ENCODE results near the gene TBX4.
A peak's percentile ranks its signal among the peaks of the same experiment; 100 is the strongest.
"Not testable (repeated sequence)": the region's sequence is repeated elsewhere in the genome, so short reads cannot be mapped to it uniquely, and the experiment has no call there.

TBX4 gene

DNA sequence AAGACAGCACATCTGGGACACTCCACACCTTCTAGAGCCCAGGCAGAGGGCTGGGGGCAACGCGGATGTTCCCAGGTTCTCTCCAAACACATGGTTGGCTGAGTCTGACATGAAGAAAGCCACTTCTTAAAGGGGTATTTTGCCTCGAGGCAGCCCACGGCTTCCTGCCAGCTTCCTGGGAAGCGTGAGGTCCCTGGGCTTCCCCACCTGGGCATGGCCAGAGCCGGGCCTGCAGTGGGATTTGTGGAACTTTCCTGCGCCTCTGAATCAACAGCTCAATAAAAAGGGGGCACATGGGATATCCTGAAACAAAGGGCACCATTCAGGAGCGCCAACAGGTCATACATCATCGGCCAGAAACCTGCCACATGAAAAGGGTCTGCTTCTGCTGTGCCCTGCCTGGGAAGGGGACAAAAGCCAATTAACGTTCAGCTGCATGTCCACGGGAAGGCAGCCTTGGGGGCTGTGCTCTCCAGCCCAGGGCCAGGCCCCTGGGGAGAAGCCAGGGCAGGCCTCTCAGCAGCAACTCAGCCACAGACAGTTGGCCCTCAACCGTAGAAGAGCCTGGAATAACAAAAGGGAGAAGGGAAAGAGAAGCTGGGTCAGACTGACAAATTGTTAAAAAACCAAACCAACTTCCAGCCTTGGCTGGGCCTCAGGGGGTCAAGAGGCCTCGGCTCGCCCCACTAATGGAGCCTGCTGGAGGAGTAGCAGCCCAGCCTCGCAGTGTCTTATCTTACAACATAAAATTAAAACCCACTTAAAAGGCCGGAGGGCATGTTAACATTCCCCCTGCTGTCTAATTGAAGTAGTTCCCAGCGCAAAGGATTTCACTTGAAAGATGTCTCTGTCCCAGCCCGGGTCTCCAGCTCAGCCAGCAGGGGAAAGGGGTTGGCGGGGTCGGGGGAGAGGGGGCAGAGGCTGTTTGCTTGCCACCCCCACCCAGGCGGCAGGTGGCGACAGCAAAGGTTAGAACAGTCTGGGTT, 34.2 kb downstream of the TBX4 start:
- DNase-seq, result peak; percentile 45

DNA sequence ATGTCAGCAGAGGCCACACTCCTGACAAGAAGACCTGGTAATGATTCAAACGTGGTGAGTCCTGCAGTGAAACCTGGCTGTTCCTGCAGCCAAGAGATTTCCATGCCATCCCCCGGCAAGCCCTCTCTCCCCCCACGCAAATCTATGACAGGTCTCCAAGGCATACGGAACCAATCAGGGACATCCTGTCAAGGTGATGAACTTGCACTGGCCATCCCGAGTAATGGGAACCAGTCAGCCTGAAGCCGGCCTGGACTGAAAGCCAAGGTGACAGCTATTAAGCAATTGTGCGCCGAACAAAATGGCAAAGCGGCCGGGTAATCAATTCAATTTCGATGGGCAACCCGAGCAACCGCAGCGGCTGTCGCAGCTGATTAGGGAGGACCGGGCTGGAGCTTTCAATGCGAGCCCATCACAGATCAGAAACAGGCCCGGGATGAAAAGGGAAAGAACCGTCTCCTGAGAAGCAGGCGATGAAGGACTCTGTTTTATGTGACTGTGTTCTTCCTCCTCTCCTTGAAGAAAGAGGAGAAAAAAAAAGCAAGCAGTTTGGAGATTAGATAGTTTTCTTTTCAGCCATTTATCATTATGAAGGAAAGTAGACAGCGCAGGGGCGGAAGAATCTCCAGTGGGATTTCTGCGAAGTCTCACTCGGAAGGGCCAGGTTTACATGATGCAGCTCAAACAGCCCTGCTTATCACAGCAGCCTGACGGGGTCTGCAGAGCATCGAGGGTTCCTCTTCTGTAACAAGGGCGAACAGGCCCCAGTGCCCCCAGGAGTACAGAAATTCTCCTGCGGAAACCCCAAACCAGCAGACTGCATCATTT, 35.2 kb downstream of the TBX4 start:
- no peak for DNase-seq

DNA sequence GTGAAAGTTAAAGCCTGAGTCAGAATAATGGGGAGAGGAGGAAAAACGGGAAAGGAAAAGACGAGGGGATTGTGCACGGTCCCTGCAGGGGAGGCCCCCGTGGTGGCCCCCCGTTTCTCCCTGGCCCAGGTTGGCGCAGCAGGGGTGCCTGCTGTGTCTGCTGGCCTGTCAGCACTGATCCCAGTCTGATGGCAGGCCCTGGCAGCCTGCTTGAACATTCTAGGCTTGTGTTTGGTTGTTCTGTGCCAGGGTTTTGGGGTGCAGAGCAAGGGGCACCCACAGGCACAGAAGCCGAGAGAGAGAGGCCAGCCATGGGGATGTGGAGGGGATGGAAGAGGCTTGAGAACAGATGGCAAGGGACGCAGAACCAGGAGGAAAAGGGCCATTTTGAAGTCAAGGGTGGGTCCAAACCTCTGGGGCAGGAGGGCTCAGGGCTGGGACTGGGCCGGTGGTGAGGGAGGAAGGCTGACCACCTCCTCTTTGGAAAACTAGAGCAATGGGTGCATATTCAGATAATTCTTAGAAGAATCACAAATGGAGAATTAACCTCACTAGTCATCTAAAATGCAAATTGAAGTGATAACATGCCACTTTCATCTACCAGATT, 35.9 kb downstream of the TBX4 start:
- DNase-seq, result no peak

DNA sequence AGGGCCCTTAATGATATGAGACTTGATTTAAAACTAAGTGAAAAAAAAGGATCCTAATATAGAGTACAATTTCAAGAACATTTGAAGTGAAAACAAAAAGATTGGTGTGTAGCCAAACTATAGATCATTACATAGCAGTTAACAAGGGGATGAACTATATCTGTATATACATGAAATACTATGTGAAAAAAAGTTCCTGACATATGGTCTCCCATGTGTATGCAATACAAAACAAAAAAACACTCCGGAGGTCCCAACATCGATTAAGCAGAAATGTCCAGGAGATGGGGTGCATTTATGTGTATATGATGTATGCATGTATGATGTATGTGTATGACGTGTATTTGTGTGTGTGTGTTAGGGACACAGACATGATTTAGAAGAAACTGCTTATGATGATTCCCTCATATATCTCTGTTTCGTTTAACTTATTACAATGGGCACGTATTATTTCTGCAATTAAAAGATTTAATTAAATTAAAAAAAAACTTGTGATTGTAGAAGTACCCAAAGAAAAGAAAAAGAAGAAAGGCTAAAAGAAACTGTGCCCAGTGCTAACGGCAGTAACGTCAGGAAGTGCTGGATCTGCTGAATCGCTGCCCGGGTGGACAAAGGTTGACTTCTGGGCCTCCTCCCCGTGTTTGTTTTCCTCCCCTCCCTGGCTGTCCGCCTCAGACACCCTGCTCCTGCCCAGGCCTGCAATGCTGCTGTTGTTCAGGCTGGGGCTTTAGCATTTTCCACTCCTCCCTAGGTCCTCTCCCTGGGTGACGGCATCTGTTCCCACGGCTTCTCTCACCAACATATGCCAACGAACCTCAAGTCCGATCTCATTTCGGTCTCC, 36.9 kb downstream of the TBX4 start:
- DNase-seq, result no peak

DNA sequence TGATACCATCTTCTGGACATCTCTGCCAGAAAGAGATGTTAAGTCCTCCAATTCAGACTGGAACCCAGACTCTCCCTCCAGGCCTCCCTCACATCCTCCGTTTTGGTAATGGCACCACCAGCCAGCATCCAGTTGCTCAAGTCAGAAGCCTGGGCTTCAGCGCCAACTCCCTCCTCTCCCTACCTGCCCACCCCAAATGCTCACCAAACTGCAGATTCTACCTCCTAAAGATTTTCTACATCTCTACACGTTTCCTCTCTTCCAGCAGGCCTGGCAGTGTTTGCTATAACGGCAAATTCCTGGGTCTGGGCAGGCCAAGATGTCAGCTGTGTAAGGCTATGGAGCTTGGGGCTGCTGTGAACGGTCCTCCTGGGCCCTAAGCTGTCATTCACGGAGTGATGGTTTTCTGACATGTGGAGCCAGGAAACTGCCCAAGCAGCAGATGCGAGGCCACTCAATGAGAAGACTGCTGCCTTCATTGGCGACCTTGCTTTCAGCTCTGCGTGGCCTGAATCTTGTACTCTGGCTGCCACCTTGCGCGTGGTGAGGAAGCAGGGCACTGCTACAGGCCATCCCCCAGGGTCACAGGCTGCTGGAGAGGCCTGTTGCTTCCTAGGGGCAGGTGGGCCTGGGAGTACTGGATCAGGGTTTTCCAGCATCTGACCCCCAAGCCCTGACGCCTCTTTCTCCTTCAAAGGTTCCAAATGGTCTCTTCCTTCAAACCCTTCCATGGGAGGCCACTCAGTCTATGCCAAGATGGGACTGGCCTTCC, 37.7 kb downstream of the TBX4 start:
- no peak for DNase-seq

DNA sequence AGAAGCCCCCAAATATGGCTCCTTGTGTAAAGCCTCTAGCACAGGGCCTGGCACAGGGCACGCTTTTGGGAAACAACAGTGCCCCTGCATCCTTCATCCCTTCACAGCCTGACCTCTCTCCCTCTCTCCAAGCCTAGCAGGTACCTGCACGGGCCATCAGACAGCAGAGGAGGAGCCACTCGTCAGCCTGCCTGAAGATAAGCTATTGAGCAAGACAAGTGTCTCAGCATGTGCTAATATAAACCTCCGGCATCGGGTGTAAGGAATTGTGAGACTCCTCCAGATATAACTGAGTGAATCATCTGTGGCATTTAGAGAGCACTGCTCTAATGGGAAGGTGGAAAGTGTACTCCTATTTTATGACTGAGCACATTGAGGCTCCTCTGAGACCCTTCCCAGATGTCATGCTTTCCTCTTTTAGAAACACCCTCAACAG, 38.3 kb downstream of the TBX4 start:
- DNase-seq, result no peak

DNA sequence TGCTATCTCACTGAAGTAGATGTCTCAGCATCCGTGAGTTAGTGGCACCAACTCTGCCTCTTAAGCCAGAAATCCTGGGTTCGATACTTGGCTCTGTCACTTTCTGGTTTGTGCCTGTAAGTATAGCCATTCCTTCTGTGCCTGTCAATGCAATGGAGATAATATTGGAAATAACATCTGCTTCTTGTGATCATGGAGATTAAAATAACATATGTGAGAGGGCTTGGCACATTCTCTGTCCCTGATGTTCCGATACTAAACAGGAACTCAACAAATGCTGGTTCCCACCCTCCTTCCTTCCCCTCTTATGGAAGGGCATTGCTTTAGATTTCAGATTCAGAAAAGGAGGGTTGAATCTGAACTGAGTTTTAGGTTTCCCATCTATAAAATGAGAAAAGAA, 39.8 kb downstream of the TBX4 start:
- DNase-seq, result no peak

DNA sequence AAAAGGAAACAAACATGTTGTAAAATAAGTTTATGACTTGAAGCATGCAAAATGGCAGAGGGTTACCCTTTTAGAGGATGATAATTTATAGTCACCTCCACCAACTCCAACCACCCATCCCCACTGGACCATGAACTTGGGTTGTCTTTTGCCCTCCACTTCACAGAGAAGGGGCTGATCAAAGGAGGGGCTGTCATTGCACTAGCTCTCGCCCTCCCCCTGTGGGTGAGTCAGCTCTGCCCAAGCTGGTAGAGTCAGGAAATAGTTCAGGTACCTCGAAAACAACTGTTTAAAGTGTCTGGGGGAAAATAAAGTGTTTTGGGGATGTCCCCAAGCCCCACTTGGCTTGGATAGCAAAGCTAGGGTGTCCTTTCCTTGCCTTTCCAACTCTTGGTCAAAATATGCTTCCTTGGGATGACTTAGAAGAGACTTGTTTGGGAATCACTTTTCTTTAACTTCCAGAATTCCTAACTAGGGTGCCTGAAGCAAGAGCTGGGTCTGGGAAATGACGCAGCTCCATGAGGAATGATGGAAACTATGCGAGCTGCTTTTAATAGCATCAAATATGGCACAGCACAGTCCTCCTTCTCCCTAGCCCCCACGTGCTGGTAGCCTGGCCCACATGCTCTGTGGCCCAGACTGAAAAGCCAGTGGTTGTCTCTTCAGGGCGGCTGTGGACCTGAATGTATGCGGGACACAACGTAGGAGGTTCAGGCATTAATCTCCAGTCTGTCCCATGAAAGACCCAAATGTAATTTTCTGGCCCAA, 40.7 kb downstream of the TBX4 start:
- peak; percentile 37 for DNase-seq

DNA sequence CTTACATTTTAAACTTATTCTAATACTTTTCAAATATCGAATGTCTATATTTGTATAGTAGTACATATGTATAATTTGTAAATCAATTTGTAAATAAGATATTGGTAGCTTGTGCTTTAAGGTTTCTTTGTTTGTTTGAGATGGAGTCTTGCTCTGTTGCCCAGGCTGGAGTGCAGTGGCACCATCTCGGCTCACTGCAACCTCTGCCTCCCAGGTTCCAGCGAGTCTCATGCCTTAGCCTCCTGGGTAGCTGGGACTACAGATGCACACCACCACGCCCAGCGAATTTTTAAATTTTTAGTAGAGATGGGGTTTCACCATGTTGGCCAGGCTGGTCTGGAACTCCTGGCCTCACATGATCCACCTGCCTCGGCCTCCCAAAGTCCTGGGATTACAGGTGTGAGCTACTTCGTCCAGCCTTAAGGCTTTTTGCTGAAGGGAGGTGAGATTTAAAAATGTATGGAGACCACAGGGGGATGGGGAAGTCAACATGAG, 41.7 kb downstream of the TBX4 start:
- not testable (repeated sequence) for DNase-seq

DNA sequence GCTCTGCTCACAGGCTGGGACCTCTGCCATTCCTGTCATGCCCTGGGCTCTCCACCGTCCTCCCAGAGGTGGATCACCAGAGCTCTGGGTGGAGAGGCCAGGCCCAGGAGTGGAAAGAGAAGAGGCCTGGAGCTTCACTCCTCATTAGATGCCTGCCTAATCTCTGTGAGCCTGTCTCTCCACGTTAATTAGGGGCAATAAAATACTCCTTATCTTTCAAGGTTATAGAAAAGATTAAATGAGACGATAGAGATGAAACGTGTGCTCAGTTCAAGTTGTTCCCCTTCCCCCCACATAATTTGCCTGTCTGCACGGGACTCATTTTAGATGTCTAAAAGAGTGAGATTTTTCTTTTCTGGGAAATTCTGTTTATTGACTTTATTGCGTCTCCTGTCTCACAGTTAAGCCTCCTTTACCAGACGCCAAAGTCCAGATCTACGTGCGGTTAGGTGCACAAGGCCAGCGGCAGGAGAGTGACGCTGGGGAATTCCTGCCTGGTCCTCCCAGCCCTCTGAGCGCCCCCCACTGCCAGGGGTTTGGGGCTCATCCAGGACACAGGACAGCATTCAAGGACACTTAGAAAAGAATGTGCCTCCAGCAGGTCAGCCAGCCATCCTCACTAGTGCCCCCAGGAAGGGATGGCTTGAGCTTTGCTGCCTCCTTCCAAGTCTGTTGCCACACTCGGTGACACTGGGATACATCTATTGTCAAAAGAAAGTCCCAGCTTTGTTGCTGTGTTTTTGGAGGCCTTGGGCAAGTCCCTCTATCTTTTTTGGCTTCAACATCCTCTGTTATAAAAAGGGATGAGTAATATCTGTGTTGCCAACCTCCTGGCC, 42.3 kb downstream of the TBX4 start:
- no peak for DNase-seq

DNA sequence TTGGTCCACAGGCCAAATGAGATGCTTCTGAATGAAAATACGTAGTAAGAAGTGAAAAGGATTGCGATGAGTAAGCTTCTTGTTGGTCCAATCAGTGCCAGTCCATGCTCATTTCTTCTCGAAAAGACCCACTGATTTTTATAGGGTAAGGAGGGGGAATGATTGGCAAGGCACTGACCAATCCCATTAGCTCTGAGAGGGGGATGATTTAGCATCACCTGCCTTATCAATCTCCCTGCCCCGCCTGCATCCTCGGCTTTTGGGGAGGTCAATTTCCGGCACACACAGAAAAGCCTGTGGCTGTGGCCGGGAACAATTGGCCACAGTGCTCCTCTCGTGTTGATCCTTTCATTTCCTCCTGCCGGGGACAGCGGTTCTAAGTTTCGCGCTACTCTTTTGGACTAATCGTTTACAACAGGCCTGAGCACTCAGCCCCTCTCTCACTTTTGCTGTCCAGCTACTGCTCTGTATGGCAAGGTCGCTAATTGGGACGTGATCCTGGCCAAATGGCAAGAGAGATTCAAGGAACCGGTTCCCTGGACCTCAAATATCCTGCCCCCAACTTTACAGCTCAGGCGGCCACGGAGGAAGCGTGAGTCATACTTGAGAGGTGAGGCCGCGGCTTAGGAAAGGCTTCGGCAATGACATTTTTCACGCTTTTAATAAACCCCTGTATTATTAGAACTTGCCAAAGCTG, 43.1 kb downstream of the TBX4 start:
- peak; percentile 54 for DNase-seq

DNA sequence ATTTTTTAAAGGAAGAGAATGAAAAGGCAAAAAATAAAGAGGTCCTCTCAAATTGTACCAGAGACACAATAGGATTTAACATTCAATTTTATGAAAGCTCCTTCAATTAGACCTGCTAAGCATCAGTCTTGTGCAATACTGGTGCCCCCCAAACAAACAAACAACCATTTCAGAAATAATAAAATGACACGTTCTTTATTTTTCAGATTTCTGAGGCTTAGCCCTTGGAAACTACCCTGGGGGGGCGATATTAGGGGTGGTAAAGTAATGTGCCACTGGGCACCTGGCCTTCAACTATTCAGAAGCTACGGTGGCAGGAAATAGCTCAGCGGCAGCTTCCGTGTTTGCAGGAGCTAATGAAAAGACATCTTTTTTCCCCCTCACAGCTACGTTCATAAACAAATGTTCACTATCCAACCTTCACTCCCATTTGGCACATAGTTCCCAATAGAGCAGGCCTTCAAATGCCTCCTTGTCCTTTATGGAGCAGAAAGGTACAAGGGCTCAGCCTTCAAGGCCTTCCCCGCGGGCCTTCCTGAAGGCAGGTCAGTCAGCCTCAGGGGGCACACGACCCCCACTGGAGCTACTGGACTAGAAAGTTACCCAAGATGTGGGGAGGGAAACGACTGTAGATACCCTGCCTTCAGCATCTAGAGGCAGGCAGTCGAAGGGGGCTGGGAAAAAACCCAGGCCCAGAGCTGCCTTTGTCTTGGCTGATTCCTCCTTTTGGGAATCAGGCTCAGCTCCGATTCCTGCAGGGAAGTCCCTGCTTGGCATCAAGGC, 44.1 kb downstream of the TBX4 start:
- no peak for DNase-seq

DNA sequence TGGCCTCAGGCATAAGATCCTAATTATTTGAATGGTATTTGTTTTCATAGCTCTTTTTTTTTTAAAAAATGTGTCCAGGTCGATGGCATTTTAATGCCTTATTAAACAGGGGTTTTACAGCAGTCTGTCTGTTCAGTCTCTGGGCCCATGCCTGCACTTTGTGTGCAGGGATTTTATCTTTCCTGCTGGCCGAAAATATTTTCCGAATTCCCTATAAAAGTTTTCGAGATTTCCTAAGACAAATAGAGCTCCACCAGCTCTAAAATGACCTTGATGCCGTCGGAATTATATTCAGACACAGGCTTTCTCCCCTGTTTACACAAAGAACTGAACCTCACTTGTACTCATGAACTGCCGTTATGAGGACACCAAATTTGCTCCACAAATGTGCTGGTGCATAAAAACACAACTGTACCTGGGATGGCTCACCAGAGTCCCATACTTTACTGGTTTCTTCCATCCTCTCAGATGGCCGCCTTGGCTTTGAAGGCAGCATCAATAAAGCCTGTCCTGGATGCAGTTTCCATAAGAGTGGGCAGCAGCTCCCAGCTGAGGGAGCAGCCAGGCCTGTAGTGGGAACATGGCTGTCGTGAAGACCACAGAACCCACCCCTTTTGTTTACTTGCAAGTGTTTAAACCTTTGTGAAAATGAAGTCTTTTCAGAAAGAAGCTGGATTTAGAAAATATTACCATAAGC, 44.9 kb downstream of the TBX4 start:
- DNase-seq, result no peak

DNA sequence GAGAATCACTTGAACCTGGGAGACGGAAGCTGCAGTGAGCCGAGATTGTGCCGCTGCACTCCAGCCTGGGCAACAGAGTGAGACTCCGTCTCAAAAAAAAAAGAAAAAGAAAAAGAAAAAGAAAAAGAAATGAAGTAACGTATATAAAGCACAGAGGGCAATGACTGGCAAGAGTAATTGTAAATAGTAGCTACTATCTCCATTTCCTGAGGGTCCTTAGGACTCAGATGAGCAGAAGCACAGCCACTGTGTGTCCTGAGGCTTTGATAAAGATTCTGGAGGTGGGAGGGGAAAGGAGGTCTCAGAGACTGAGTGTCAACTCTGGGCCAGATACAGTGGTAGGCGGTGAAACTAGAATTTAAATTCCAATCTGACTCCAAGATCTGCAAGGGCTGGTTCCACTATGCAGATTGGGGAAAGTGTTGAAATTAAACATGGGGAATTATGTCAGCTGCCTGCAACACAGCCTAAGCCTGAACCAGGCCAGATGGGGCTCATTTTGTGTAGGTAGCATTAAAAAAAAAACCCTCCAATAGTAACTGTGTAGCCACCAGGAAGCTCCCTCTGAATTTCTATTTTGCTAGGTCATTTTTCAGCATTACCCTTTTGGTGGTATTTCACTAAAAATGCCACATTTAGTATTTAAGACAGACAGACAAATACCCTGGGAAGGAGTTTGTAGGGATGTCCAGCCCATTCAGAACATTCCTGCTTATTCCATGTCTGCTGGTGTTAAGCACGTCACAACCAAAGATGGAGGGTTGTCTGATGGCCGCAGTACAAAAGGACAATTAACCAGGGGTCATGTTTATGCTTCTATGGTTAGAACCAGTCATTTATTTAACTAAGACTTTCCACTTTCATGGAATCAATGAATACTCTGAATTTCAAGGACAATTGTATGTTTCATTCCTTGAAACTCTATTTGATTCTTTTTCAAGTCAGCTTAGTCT, 46.1 kb downstream of the TBX4 start:
- DNase-seq, result no peak

DNA sequence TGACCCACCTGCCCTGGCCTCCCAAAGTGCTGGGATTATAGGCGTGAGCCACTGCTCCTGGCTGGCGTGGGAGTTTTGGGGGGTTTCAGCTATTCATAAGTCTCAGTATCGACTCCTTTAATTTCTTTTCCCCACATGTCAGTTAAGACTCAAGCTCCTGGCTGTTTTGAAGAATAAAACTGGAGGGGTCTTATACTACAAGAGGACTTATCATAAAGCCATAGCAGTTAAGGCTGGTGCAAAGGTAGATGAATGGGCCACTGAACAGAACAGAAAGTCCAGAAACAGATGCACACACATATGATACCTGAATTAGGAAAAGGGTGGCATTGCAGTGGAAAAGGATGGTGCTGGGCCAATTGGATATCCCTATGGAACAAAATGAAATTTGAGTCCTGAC, 47.4 kb downstream of the TBX4 start:
- no peak for DNase-seq

DNA sequence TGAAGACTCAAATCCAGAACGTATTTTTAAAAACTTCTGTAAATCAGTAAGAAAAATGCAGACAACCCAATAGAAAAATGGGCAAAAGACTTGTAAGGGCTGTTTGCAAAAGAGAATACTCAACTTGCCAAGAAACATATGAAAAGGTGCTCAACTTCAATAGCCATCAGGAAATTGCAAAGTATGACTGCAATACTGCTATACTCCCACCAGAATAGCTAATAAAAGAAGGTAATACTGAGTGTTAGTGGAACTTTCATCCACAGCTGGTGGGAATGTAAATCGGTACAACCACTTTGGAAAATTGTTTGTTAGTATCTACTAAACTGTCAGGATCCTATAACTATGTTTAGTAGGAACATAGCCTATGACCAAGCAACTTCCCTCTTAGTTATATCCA, 48.1 kb downstream of the TBX4 start:
- no peak for DNase-seq
